Gastrocnemius medialis (tissue), 4 donors: Measurements from ENCODE around the gene NDUFAF4. TPM values are rescaled to one million over a fixed set of nuclear protein-coding genes. Genes with fewer than 3 reads are reported as not detected.

Experiments
- ATAC-seq, 2 donors: fragments of 150-250 bp; one replicate each; pipeline ENCODE4 v1.9.1; 2016
- DNase-seq, 2 donors: peaks; one replicate each; pipeline ENCODE4 v3.0.0-alpha.2; 2019
- H3K27ac ChIP-seq, 4 donors: fragments of 200-600 bp; sonication (generic); 1 replicate in 1 of 4; 2 replicates in 3 of 4; pipeline ENCODE4 v1.5.1; 2016 to 2018; ENCODE audit warnings: mild to moderate bottlenecking in 2 of 4, moderate library complexity in 1 of 4
- H3K27me3 ChIP-seq, 3 donors: fragments of 200-600 bp; sonication (generic) in 2 of 3; 1 replicate in 1 of 3; 2 replicates in 2 of 3; pipeline versions ENCODE4 v1.5.1 to v1.6.0; 2016 to 2019; ENCODE audit warnings: mild to moderate bottlenecking in 1 of 3, moderate library complexity in 1 of 3
- H3K36me3 ChIP-seq, 2 donors: fragments of 200-600 bp; sonication (generic) in 1 of 2; one replicate each; pipeline ENCODE4 v1.5.1; 2017 to 2018
- H3K4me1 ChIP-seq, 2 donors: fragments of 200-600 bp; sonication (generic) in 1 of 2; one replicate each; pipeline ENCODE4 v1.5.1; 2016 to 2017; ENCODE audit warnings: mild to moderate bottlenecking in 2 of 2
- H3K4me3 ChIP-seq, 4 donors: fragments of 200-600 bp; sonication (generic) in 3 of 4; 1 replicate in 1 of 4; 2 replicates in 3 of 4; pipeline ENCODE4 v1.5.1; 2016 to 2019; ENCODE audit warnings: mild to moderate bottlenecking in 2 of 4
- H3K9me3 ChIP-seq, 3 donors: fragments of 200-600 bp; sonication (generic) in 2 of 3; 1 replicate in 1 of 3; 2 replicates in 2 of 3; pipeline ENCODE4 v1.5.1; 2016 to 2019
- POLR2A ChIP-seq, 2 donors: fragments of 450-650 bp; IDR thresholded peaks; one replicate each; pipeline ENCODE4 v1.6.1; 2017; ENCODE audit warnings: antibody characterized with exemption in 2 of 2, mild to moderate bottlenecking in 2 of 2, moderate library complexity in 2 of 2
- in situ Hi-C, 4 donors: fragments of 200-750 bp; cut with MboI; loops; one replicate each; pipeline versions ENCODE4 v1.15.0 to v1.8.0; 2017; ENCODE audit warnings: low sequenced_read_pairs in 4 of 4
- intact Hi-C: fragments of 100-400 bp; cut with DNase I; formaldehyde crosslinking; loops from one replicate; pipeline ENCODE4 v1.15.1; 2023; ENCODE audit warnings: low total_unique reads
- total RNA-seq, 4 donors: library from RNA; depleted of rRNA; stranded (reverse); fragments of >200 nt; gene quantifications; one replicate each; pipeline versions ENCODE4 v1.1.0 to v1.2.3, GENCODE V29; 2016
- TF ChIP-seq, protein P1 (sequence below), 5 experiments: fragments of 450-650 bp in 3 of 5; fragments of 200-600 bp in 2 of 5; sonication (generic) in 2 of 5; IDR thresholded peaks in 4 of 5; conservative IDR thresholded peaks in 1 of 5; 1 replicate in 4 of 5; 2 replicates in 1 of 5; pipeline ENCODE4 v1.5.1; 2016 to 2019; ENCODE audit warnings: antibody characterized with exemption in 5 of 5, mild to moderate bottlenecking in 3 of 5, moderate library complexity in 3 of 5

The NDUFAF4 gene
- total RNA-seq, 4 donors from 2014 or later: 31.3 to 63.9 (median 45.8) TPM

DNA sequence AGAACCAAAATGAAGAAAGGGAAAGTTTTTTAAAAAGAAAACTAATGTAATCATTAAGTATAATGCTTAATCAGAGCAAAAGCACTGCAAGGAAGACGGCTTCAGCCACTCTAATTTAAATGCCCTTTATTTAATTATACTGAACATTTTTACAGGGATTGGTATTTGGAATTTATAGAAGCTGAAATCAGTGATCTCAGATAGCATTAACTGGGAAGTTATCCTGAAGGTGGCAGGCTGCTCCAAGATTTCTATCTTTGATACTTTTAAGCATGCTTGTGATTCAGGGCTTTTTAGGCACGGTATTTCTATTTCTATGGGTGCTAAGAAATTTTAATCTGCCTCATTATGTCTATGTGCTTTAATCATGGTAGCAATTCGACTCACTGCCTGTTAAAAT is 1.3 kb upstream of the NDUFAF4 start:
- H3K4me1 ChIP-seq: peaks cover 31 to 33% of the 10 kb centered on the region in 2 donors

DNA sequence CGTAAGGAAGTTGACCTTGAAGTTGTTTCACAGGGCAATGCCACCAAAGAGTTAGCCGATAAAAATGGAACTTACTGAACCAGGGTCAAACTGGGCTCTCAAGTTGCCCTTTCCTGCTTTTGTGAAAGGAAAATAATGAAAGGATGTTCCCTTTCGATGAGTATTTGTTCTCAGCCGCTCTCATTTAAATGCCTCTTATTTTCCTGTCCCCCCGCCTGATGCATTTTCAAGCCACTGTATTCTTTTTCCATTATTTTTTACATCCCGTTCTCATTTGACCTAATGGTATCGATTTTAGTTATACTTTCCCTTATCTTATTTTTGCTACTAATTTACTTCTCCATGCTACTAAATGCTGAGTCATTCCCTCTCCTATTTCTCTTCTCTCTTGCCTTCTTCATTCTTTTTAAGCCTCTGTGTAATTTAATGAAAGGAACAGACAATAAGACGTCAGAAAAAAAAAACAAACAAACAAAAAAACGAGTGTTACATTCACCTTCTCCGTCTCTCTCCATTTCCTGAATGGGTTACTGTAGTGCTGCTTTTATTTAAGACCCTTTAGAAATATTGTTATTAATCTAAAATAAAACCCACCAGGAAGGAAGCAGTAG is 655 bp upstream of the NDUFAF4 start:
- H3K4me3 ChIP-seq: peak overlapping the region; percentile 83 to 98 (median 91)
- peak overlapping the region; percentile 92 to 97 (median 96) for H3K27ac ChIP-seq
- H3K27me3 ChIP-seq: no peaks in the 10 kb centered on the region
- H3K36me3 ChIP-seq: peaks cover 0 to 31% of the 10 kb centered on the region in 2 donors
- no peak for DNase-seq
- peaks cover 31 to 33% of the 10 kb centered on the region in 2 donors for H3K4me1 ChIP-seq
- TF ChIP-seq POLR2A (IDR thresholded peaks at IDR 0.05): no peak
- TF ChIP-seq, protein P1, sequence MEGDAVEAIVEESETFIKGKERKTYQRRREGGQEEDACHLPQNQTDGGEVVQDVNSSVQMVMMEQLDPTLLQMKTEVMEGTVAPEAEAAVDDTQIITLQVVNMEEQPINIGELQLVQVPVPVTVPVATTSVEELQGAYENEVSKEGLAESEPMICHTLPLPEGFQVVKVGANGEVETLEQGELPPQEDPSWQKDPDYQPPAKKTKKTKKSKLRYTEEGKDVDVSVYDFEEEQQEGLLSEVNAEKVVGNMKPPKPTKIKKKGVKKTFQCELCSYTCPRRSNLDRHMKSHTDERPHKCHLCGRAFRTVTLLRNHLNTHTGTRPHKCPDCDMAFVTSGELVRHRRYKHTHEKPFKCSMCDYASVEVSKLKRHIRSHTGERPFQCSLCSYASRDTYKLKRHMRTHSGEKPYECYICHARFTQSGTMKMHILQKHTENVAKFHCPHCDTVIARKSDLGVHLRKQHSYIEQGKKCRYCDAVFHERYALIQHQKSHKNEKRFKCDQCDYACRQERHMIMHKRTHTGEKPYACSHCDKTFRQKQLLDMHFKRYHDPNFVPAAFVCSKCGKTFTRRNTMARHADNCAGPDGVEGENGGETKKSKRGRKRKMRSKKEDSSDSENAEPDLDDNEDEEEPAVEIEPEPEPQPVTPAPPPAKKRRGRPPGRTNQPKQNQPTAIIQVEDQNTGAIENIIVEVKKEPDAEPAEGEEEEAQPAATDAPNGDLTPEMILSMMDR (IDR thresholded peaks at IDR 0.05 in 4 of 5, conservative IDR thresholded peaks at IDR 0.05 in 1 of 5): no peak
- intact Hi-C loops (loop anchor here (2.0 to 5.0 kb wide), 3 partner anchors 376 to 496 kb away; partner anchors contain the start of genes MMS22L and UFL1), in situ Hi-C loops (loop anchor here in 3 of 4 donors (10.0 to 25.0 kb wide), 2 partner anchors 361 to 374 kb away; partner anchors contain the start of gene UFL1 (in 1 of the 3))
- peak in 1 of 2 donors; percentile 56 for ATAC-seq
- H3K9me3 ChIP-seq: no peaks in the 10 kb centered on the region

More for the DNA sequence above, 1.3 kb upstream of the NDUFAF4 start:
- TF ChIP-seq, protein P1 (IDR thresholded peaks at IDR 0.05 in 4 of 5, conservative IDR thresholded peaks at IDR 0.05 in 1 of 5): peak in 4 of 5 experiments; percentile 31 to 55 (median 54)
- TF ChIP-seq POLR2A (IDR thresholded peaks at IDR 0.05): no peak
- Histone ChIP-seq H3K27ac (peak overlapping the region; percentile 92 to 97 (median 96)), H3K36me3 (peaks cover 0 to 24% of the 10 kb centered on the region in 2 donors), H3K27me3 (no peaks in the 10 kb centered on the region), H3K4me3 (peak overlapping the region; percentile 83 to 98 (median 91)), H3K9me3 (no peaks in the 10 kb centered on the region)
- in situ Hi-C loops (loop anchor here in 3 of 4 donors (10.0 to 25.0 kb wide), 2 partner anchors 362 to 374 kb away; partner anchors contain the start of gene UFL1 (in 1 of the 3)), intact Hi-C loops (loop anchor here (2.0 to 5.0 kb wide), 3 partner anchors 377 to 496 kb away; partner anchors contain the start of genes MMS22L and UFL1)
- ATAC-seq (peak; percentile 49 to 52), DNase-seq (peak in 1 of 2 donors; percentile 13)

DNA sequence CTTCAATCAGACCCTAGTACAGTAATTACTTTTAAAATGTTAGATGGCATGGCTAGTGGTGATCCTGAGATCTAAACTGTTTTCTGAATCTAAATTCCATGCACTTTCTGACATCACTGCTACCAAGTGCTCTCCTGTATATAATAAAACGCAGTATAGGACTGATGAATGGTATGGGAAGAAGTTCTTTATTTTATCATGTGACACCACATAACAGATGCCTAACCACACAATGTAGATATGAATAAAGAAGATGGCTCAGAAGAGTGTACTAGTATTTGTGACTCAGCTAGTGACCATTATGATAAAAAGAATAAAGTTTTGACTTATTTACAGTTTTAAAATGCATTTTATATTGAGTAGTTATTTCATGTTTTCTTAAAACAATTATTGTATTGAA is 8.5 kb downstream of the NDUFAF4 start:
- in situ Hi-C loops: loop anchor here in 2 of 4 donors (25.0 kb wide), 1 partner anchor 352 kb away; no protein-coding TSS in a partner anchor
- intact Hi-C loops: no loop called here

DNA sequence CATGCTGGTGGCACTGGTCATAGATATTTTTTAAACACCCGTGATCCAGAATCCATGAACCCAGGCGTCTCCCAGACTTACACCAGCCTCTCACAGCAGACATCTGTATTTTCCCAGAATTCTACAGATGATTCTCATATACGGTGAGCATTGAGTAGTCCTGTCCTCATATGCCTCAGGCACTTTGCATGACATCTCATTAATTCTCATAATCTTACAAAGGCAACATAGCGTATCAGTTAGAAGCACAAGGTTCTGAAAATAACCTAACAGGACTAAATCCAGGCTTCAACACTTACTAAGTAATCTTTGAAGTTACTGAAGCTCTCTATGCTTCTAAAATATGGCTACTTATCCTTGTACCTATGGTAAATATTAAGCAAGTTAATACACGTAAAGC is 8.9 kb downstream of the NDUFAF4 start:
- no peaks in the 10 kb centered on the region for H3K27me3 ChIP-seq
- in situ Hi-C loops: loop anchor here in 2 of 4 donors (25.0 kb wide), 1 partner anchor 351 kb away; no protein-coding TSS in a partner anchor
- ATAC-seq (no peak), DNase-seq (no peak)
- no peak overlapping the region for H3K4me3 ChIP-seq
- intact Hi-C loops: no loop called here
- H3K27ac ChIP-seq: no peak overlapping the region
- no peaks in the 10 kb centered on the region for H3K4me1 ChIP-seq
- H3K36me3 ChIP-seq: peaks cover 2 to 44% of the 10 kb centered on the region in 2 donors
- no peak for TF ChIP-seq POLR2A (IDR thresholded peaks at IDR 0.05)
- TF ChIP-seq, protein P1 (IDR thresholded peaks at IDR 0.05 in 4 of 5, conservative IDR thresholded peaks at IDR 0.05 in 1 of 5): no peak
- H3K9me3 ChIP-seq: no peaks in the 10 kb centered on the region

More for the DNA sequence above, 8.5 kb downstream of the NDUFAF4 start:
- TF ChIP-seq, protein P1 (IDR thresholded peaks at IDR 0.05 in 4 of 5, conservative IDR thresholded peaks at IDR 0.05 in 1 of 5): no peak
- TF ChIP-seq POLR2A (IDR thresholded peaks at IDR 0.05): no peak
- DNase-seq: no peak
- Histone ChIP-seq H3K4me1 (no peaks in the 10 kb centered on the region), H3K27ac (no peak overlapping the region), H3K27me3 (no peaks in the 10 kb centered on the region), H3K36me3 (peaks cover 2 to 48% of the 10 kb centered on the region in 2 donors), H3K9me3 (no peaks in the 10 kb centered on the region), H3K4me3 (no peak overlapping the region)
- no peak for ATAC-seq
